DMS114 treated with DMSO at 0.1 percent for 48 hours (cell line): Measurements from ENCODE around the gene STIP1.
"Not testable (repeated sequence)": the region's sequence is repeated elsewhere in the genome, so short reads cannot be mapped to it uniquely, and the experiment has no call there.

ENCODE experiments used
- DNase-seq: peaks from one replicate; lab custom pipeline; 2025; ENCODE audit not compliant: unreplicated experiment; lab: John Stamatoyannopoulos, UW

The STIP1 gene

GRCh38 chr11:64235437-64236161 lies 49.6 kb downstream of the STIP1 start:
- no peak for DNase-seq

DNA sequence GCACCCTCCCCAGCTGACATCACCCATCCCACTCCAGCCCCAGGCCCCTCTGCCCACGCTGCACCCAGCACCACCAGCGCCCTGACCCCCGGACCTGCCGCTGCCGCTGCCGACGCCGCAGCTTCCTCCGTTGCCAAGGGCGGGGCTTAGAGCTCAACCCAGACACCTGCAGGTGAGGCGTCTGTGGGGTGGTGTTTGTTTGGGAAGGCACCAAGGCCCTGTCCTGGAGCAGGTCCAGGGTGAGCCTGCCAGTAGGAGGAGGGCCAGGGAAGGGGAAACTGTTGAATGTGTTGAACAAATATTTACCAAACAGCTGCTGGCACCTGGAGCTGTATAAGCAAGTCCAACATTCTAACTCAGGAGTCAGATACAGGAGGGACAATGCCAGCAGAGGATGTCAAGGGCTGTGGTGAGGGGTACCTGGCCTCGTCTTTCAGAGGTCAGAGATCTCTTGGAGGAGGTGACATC lies 51.5 kb downstream of the STIP1 start:
- DNase-seq = no peak

DNA sequence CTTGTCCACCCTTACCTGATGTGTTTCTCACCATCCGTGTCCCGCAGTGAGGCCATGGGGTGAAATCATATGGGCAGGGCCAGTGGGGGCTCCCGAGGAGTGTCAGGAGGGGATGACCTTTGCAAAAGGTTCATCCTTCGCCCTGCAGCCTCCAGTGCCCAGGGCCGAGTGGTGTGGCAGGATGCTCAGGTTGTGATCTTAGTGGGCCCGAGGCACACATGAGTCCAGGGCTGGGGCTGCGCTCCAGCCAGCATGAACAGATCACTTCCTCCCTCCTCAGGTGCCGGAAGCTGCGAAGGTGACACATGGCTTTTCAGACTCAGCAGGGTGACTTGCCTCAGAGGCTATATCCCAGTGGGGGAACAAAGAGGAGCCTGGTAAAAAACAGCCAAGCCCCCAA lies 52.1 kb downstream of the STIP1 start:
- no peak for DNase-seq

GRCh38 chr11:64238999-64239398 lies 53.0 kb downstream of the STIP1 start:
- no peak for DNase-seq

- DNase-seq = no peak
These were observed 53.9 kb downstream of the STIP1 start for GRCh38 chr11:64239662-64240434.

GRCh38 chr11:64240435-64241240 lies 54.7 kb downstream of the STIP1 start, which contains the start of gene FKBP2:
Gene FKBP2 (plus strand): TSS chr11:64241095. CDS start chr11:64242388, 1,293 bp downstream.
- DNase-seq = peak; percentile 89

DNA sequence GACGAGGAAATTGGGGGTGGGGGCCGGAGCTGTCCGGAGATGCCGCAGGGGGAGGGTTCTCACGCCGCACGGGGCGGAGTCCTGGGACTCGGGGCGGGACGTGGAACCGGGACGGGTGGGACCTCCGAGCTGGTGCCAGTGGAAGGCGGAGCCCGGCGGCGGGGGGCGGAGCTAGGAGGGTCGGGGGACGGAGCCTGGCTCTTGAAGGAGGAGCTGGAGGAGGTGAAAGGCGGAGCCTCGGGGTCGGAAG lies 55.2 kb downstream of the STIP1 start:
- DNase-seq = peak; percentile 97

DNA sequence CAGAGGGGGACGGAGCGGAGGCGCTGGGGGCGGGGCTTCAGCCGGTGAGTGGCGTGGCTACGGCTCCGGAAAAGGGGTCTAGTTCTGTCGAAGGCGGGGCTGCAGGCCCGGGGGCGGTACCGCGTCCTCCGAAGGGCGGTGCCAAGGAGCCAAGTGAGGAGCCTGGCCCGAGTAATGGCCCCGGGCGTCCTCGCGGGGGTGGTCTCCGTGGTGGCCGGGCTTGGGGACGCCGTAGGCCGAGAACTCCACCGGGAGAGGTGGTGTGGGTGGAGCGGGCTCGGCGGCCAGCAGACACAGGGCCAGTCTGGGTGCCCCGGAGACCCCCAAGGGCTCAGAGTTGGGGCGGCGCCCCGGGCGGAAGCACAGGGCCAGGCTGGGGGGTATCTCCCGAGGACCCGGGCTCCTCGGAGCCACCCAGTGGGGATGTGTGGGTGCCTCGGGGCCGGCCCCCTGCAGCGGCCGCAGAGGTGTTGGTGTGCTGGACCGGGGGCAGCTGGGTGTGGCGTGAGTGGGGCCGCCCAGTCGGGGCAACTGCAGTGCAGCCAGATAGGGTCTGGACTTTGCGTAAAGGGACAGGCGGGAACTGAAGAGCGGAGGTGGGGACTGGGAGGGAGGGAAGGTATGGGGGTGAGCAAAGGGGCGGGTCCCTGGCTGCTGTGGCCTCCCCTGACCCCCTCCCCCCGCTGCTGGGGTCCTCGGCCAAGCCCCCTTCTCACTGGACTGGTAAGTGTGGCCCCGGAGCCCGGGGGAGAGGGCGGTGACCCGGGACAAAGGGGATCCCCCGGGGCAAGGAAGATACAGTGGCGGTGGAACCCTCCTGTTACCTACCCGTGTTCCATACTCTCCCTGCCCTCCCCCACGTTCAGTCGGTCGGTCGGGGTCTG lies 55.8 kb downstream of the STIP1 start:
- peak; percentile 27 for DNase-seq

DNA sequence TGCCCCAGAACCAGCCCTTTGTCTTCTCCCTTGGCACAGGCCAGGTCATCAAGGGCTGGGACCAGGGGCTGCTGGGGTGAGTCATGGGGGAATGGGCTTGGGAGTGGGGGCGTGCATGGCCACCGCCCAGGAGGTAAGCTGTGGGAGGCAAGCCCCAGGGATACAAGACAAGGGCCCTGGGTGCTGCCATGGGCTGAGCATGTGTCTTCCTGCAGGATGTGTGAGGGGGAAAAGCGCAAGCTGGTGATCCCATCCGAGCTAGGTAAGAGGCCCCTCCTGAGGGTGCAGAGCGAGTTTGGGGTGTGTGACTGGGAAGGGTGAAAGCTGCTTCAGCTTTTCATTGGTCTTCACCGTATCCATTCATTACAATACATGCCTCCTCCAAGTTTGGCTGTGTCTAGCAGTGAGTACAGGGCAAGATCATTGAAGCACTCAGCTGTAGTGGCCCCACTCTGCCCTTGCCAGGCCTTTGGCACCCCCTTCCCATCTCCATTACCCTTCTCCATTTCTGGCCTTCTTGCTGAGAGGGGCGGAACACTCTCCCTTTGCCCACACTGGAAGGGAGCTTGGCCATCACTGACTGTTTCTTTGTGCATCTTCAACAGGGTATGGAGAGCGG lies 57.4 kb downstream of the STIP1 start:
- no peak for DNase-seq

- no peak for DNase-seq
These were observed 58.1 kb downstream of the STIP1 start for GRCh38 chr11:64244107-64244506.

- no peak for DNase-seq
These were observed 59.0 kb downstream of the STIP1 start for GRCh38 chr11:64244966-64245365.

DNA sequence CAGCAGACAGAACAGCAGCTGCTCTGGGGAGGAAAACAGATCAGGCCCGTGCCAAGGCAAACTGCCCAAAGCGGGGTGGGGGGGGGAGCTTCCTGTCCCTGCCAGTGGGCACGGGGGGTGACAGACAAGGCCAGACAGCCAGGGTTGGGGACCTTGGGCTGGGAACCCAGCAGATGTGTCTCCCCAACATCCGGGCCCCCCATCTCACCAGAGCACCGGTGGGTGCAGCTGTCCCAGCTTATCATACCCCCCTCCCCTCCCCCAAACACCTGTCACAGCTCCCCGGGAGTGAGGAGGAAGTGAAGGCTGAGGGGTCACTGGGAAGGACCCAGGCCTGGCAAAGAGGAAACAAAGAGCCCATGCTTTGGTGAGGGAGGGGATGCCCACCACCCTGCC lies 59.4 kb downstream of the STIP1 start:
- no peak for DNase-seq

- DNase-seq = no peak
These were observed 60.0 kb downstream of the STIP1 start for GRCh38 chr11:64245797-64246620.

- DNase-seq = not testable (repeated sequence)
These were observed 60.6 kb downstream of the STIP1 start for GRCh38 chr11:64246621-64246870.

DNA sequence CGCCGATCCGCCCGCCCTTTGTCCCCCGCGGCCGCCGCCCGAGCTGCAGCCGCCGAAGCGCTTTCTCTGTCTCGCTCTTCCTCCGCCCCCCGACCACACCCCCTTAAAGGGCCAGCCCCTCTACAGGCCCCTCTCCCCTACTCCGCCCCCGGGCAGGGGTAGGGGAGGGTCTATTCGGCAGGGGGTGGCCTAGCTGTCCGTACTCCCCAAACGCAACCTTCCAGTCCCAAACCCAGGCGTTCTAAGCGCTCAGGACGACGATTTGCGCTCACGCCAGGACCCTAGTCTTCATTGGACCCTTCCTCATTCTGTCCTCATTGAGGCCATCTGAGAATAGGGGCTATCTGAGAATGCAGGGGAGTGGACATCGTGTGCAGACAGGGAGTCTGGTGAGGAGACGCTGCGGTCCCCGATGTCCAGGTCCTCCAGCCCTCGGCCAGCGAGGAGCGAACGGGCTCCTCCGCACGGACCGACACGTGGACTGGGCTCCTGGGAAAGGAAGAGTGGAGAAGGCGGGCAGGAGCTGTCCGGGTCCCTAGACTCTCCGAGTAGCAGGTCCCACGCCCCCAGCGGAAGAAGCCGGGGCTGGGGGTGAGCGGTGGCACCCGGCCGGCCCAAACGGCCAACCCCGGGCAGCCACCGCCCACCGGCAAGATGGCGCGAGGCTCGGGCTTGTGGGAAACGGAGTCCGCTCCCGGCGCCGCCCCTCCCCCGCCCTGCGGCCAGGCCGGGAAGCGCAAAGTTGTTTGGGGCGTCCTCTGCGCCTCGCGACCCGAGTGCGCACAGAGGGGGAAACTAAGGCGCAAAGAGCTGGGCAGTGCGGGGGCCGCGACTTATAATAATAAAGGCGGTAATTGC lies 61.1 kb downstream of the STIP1 start, which contains the start of gene PPP1R14B:
PPP1R14B (minus strand) TSS at position 73 of the 858 bp plus-strand sequence. CDS start 270 bp downstream, outside the sequence.
- DNase-seq = peak; percentile 71

DNA sequence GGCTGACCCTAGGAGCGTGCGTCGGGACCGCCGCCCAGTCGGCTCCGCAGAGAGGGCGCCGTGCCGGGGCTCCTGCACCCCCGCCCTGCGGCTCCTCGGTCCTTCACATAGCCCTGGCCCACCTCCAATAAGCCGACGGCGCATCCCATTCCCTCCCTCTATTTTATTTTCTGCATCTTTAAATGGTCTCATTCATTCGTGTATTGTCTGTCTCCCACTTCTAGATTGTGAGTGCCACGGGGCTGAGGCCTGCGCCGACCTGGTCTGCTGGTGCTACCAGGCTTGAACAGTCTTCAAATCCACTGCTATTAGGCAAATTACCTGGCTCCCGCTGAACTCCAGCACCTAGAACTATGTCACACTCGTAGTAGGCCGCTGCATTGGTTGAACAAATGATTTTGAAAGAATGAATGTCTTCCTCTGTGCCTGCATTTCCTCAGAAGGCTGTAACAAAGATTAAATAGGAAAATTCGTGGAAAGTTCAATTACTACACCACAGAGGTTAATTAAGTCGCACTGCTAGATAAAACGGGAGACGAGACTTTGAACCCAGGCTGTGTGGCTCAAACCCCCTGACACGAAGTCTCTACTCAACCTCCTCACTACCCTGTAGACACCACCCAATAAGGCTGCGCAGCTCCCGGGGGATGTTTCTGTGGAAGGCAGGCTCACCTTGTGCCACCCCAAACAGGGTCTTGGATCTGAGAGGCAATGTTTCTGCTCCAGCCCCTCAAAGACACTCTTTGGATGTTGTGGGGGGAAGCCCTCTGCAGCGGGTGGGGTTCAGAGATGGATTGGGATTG lies 62.0 kb downstream of the STIP1 start:
- DNase-seq = no peak

- no peak for DNase-seq
These were observed 62.6 kb downstream of the STIP1 start for GRCh38 chr11:64248578-64248977.

- DNase-seq = no peak
These were observed 63.1 kb downstream of the STIP1 start for GRCh38 chr11:64249038-64249437.
